Esophagus muscularis mucosa (tissue), 4 donors: ENCODE results near the gene CPAMD8. TPM values are rescaled to one million over a fixed set of nuclear protein-coding genes. Genes with fewer than 3 reads are reported as not detected.
"Not testable (repeated sequence)": the region's sequence is repeated elsewhere in the genome, so short reads cannot be mapped to it uniquely, and the experiment has no call there.

Experiments used
- DNase-seq: peaks from one replicate; pipeline ENCODE4 v3.0.0-alpha.2; 2017; ENCODE audit errors: extremely low spot score
- H3K27ac ChIP-seq, 4 donors: fragments of 200-600 bp; sonication (generic); replicated peaks in 1 of 4; 1 replicate in 3 of 4; 2 replicates in 1 of 4; pipeline ENCODE4 v1.5.1; 2016 to 2019; ENCODE audit warnings: mild to moderate bottlenecking in 1 of 4
- H3K27me3 ChIP-seq, 4 donors: fragments of 200-600 bp; sonication (generic); one replicate each; pipeline versions ENCODE4 v1.5.1 to v1.6.0; 2016 to 2019
- H3K36me3 ChIP-seq, 4 donors: fragments of 200-600 bp; sonication (generic); one replicate each; pipeline ENCODE4 v1.5.1; 2016 to 2019
- H3K4me1 ChIP-seq, 4 donors: fragments of 200-600 bp; sonication (generic); one replicate each; pipeline ENCODE4 v1.5.1; 2016 to 2019
- H3K4me3 ChIP-seq, 4 donors: fragments of 200-600 bp; sonication (generic); 1 replicate in 2 of 4; 2 replicates in 2 of 4; pipeline ENCODE4 v1.5.1; 2016 to 2019; ENCODE audit warnings: mild to moderate bottlenecking in 4 of 4, moderate library complexity in 1 of 4
- H3K9me3 ChIP-seq, 4 donors: fragments of 200-600 bp; sonication (generic); 1 replicate in 3 of 4; 2 replicates in 1 of 4; pipeline ENCODE4 v1.5.1; 2016 to 2019
- EP300 ChIP-seq: sonication (generic); formaldehyde crosslinking; IDR thresholded peaks from one replicate; pipeline ENCODE4 v1.6.1; 2017; ENCODE audit warnings: antibody characterized with exemption
- POLR2A ChIP-seq: fragments of 450-650 bp; IDR thresholded peaks from one replicate; pipeline ENCODE4 v1.6.1; 2017; ENCODE audit warnings: antibody characterized with exemption, moderate library complexity, mild to moderate bottlenecking, low read depth
- POLR2AphosphoS5 ChIP-seq, 2 donors: sonication (generic); formaldehyde crosslinking; IDR thresholded peaks; one replicate each; pipeline ENCODE4 v1.6.1; 2017; ENCODE audit warnings: antibody characterized with exemption in 2 of 2
- WGBS: methylation state at CpG from one replicate; pipeline ENCODE4 v1.1.5; 2018; 5-methylcytosine and 5-hydroxymethylcytosine counted together
- intact Hi-C: fragments of 100-400 bp; cut with DNase I; formaldehyde crosslinking; loops from one replicate; pipeline ENCODE4 v1.15.1; 2023
- total RNA-seq, 4 donors: library from RNA; depleted of rRNA; stranded (reverse); fragments of >200 nt; gene quantifications; one replicate each; pipeline versions ENCODE4 v1.1.0 to v1.2.1, GENCODE V29; 2016
- TF ChIP-seq, protein P1 (sequence below), 3 experiments: fragments of 200-600 bp in 2 of 3; fragments of 450-650 bp in 1 of 3; sonication (generic) in 2 of 3; IDR thresholded peaks; one replicate each; pipeline ENCODE4 v1.5.1; 2017 to 2019; ENCODE audit warnings: antibody characterized with exemption in 3 of 3, mild to moderate bottlenecking in 2 of 3, moderate library complexity in 1 of 3

The CPAMD8 gene
- total RNA-seq, 4 donors from 2014 or later, result 9.6 to 21.0 (median 13.0) TPM

DNA sequence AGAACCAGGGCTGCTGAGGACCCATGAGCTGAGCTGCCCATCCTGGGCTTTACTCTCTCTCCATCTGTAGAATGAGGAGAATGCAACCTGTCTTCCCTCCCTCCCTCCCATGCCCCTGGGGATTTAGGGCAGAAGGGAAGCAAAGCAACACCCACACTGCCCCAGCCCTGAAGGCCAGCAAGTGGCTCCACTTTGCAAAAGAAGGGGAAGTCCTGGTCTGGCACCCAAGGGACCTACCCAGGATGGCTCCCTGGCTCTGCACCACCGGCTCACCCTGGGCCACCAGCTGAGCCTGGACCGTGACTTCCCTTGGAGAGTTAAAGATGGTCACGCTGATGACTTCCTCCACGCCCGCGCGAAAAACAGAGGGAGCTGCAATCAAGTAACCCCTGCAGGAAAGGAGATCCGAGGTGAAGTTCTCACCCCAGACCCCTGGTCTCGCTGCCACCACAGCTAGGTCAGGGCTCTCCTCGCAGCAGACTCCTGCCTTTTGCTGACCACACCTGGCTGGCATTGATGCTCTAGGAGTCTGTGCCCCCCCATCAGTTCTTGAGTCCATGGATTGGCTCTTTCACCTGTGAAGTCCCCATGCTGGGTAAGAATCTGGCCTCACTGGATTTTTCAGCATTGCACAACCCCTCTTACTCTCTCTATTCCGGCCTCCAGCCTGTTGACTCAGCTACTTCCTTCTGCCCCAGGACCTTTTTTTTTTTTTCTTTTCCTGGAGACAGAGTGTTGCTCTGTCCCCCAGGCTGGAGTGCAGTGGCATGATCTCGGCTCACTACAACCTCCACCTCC, 4.6 kb downstream of the CPAMD8 start:
- TF ChIP-seq, protein P1, sequence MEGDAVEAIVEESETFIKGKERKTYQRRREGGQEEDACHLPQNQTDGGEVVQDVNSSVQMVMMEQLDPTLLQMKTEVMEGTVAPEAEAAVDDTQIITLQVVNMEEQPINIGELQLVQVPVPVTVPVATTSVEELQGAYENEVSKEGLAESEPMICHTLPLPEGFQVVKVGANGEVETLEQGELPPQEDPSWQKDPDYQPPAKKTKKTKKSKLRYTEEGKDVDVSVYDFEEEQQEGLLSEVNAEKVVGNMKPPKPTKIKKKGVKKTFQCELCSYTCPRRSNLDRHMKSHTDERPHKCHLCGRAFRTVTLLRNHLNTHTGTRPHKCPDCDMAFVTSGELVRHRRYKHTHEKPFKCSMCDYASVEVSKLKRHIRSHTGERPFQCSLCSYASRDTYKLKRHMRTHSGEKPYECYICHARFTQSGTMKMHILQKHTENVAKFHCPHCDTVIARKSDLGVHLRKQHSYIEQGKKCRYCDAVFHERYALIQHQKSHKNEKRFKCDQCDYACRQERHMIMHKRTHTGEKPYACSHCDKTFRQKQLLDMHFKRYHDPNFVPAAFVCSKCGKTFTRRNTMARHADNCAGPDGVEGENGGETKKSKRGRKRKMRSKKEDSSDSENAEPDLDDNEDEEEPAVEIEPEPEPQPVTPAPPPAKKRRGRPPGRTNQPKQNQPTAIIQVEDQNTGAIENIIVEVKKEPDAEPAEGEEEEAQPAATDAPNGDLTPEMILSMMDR (IDR thresholded peaks at IDR 0.05), result no peak
- no peak for TF ChIP-seq POLR2A
- no peak for TF ChIP-seq EP300
- TF ChIP-seq POLR2AphosphoS5 (IDR thresholded peaks at IDR 0.05), result no peak
- no peak for DNase-seq
- Histone ChIP-seq H3K36me3 (peaks cover 0 to 2% (median 0%) of the 10 kb centered on the region in 4 donors), H3K4me1 (peaks cover 3 to 13% (median 7%) of the 10 kb centered on the region in 4 donors), H3K4me3 (no peak overlapping the region), H3K27me3 (peaks cover 0 to 47% (median 16%) of the 10 kb centered on the region in 4 donors), H3K9me3 (peaks cover 0 to 29% (median 21%) of the 10 kb centered on the region in 4 donors), H3K27ac (no peak overlapping the region)
- 79% methylated on average over 12 of the region's 12 CpGs for WGBS
- intact Hi-C loops, result no loop called here

DNA sequence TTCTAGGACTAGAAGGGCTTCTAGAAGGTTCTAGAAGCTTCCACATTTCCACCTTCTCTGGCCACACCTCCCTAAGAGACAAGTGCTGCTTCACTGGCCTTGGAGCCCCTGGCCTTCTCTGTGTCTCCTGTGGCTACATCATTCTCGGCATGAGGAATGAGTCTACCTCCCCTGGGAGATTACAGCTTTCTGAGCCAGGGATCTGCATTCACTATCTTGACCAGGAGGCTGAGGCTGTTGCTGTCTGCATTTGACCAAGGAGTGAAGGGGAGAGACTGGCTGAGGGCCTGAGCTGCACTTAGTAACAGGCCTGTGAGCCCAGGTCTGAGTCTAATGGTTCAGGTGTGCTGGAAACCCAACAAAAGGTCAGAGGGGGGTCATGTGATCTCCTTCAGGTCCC, 5.3 kb downstream of the CPAMD8 start:
- no peak overlapping the region for H3K4me3 ChIP-seq
- WGBS, result 91% methylated on average over 1 of the region's 1 CpG
- H3K9me3 ChIP-seq, result peaks cover 0 to 29% (median 21%) of the 10 kb centered on the region in 4 donors
- TF ChIP-seq, protein P1 (IDR thresholded peaks at IDR 0.05), result no peak
- intact Hi-C loops, result no loop called here
- peaks cover 0 to 40% (median 13%) of the 10 kb centered on the region in 4 donors for H3K27me3 ChIP-seq
- DNase-seq, result no peak
- peaks cover 3 to 6% (median 4%) of the 10 kb centered on the region in 4 donors for H3K4me1 ChIP-seq
- H3K36me3 ChIP-seq, result peaks cover 0 to 2% (median 0%) of the 10 kb centered on the region in 4 donors
- H3K27ac ChIP-seq, result no peak overlapping the region

DNA sequence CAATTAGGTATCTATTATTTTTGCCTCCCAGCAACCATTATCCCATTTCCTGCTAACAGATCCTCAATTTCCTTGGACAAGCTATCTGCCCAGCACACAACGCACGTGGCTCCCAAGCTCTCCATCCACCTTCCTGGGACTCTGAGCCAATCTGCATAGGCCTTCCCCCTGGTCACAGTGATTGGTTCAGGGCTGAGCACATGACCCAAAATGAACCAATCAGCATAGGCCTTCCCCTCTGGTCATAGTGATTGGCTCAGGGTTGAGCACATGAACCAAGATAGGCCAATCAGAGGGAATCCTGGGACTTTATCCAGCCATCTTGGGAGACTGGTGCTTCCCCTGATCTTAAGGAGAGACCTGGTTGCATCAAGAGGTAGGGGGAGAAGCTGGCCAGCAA, 5.8 kb downstream of the CPAMD8 start:
- Histone ChIP-seq H3K27ac (no peak overlapping the region), H3K4me1 (peaks cover 0 to 3% (median under 1%) of the 10 kb centered on the region in 4 donors), H3K9me3 (peaks cover 0 to 29% (median 21%) of the 10 kb centered on the region in 4 donors), H3K4me3 (no peak overlapping the region), H3K27me3 (peaks cover 0 to 39% (median 10%) of the 10 kb centered on the region in 4 donors), H3K36me3 (peaks cover 0 to 2% (median 0%) of the 10 kb centered on the region in 4 donors)
- no peak for DNase-seq
- intact Hi-C loops, result no loop called here
- TF ChIP-seq, protein P1 (IDR thresholded peaks at IDR 0.05), result no peak
- 83% methylated on average over 2 of the region's 2 CpGs for WGBS

DNA sequence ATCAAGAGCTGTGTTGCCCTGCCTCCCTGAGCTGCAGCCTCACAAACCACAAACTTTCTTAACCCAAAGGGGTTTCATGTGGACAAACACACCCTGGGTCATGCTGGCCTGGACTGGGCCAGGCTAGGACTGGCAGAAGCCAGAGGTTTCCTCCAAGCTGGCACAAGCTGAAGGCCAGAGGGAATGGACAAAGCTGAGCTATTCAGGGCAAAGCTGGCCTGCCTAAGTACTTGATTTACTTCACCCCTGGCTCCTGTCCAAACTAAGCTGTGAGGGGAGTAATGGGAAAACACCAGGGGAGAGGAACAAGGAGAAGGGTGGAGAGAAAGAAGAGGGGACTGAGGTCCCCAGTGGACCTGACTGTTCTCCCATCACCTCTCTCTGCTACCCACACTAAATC, 6.2 kb downstream of the CPAMD8 start:
- TF ChIP-seq, protein P1 (IDR thresholded peaks at IDR 0.05), result no peak
- no peak for TF ChIP-seq POLR2A
- TF ChIP-seq EP300, result no peak
- TF ChIP-seq POLR2AphosphoS5 (IDR thresholded peaks at IDR 0.05), result no peak
- Histone ChIP-seq H3K4me1 (peaks cover 0 to 3% (median 0%) of the 10 kb centered on the region in 4 donors), H3K4me3 (no peak overlapping the region), H3K27me3 (peaks cover 0 to 39% (median 8%) of the 10 kb centered on the region in 4 donors), H3K27ac (no peak overlapping the region), H3K36me3 (peaks cover 0 to 2% (median 0%) of the 10 kb centered on the region in 4 donors), H3K9me3 (peaks cover 0 to 29% (median 21%) of the 10 kb centered on the region in 4 donors)
- intact Hi-C loops, result no loop called here
- DNase-seq, result no peak

DNA sequence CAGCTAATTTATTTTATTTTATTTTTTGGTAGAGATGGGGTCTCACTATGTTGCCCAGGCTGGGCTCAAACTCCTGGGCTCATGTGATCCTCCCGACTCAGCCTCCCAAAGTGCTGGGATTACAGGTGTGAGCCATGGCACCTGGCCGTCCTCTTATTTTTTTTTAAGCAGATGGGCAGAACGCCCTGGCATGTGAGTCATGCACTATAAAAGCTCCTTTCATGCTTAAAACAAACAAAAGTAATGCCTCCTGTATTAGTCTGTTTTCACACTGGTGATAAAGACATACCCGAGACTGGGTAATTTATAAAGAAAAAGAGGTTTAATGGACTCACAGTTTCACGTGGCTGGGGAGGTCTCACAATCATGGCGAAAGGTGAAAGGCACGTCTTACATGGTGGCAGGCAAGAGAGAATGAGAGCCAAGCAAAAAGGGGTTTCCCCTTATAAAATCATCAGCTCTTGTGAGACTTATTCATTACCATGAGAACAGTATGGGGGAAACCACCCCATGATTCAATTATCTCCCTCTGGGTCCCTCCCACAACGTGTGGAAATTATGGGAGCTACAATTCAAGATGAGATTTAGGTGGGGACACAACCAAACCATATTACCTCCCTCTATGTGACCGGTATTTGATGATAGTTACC, 12.3 kb downstream of the CPAMD8 start:
- WGBS, result 73% methylated on average over 9 of the region's 9 CpGs
- H3K27ac ChIP-seq, H3K9me3 ChIP-seq, H3K4me1 ChIP-seq, intact Hi-C loops, H3K4me3 ChIP-seq, H3K36me3 ChIP-seq, DNase-seq: not testable (repeated sequence)
- peaks cover 0 to 30% (median 0%) of the 10 kb centered on the region in 4 donors for H3K27me3 ChIP-seq
